Muscle of back (tissue), 11 donors: ENCODE data around the gene NRARP. TPM values are rescaled to one million over a fixed set of nuclear protein-coding genes. Genes with fewer than 3 reads are reported as not detected.
A peak's percentile ranks its signal among the peaks of the same experiment; 100 is the strongest.

Experiments used
- DNase-seq, 3 donors: peaks; one replicate each; pipeline versions ENCODE4 v3.0.0 to v3.0.0-alpha.2; 2013
- polyA plus RNA-seq, 10 donors: library from polyadenylated mRNA; unstranded; fragments of 120-200 nt; gene quantifications; one replicate each; pipeline ENCODE4 v1.2.1, GENCODE V29; 2013; ENCODE audit not compliant: insufficient read length in 10 of 10

NRARP gene
- polyA plus RNA-seq, 10 donors: 2.9 to 7.5 (median 4.8) TPM

- DNase-seq: no peak
Observed at GRCh38 chr9:137325124-137325523, 23.1 kb upstream of the NRARP start.

- DNase-seq: no peak
Observed at GRCh38 chr9:137323531-137324331, 21.7 kb upstream of the NRARP start.

- no peak for DNase-seq
Observed at GRCh38 chr9:137321726-137322361, 19.8 kb upstream of the NRARP start.

- DNase-seq: peak in 1 of 3 donors; percentile 55
Observed at GRCh38 chr9:137320555-137321384, 18.7 kb upstream of the NRARP start.

GRCh38 chr9:137319739-137320551 is 17.9 kb upstream of the NRARP start:
- no peak for DNase-seq

GRCh38 chr9:137319011-137319738 is 17.1 kb upstream of the NRARP start:
- DNase-seq: peak in 1 of 3 donors; percentile 39

GRCh38 chr9:137318602-137319001 is 16.5 kb upstream of the NRARP start:
- DNase-seq: no peak

- no peak for DNase-seq
Observed at GRCh38 chr9:137317718-137318511, 15.8 kb upstream of the NRARP start.

GRCh38 chr9:137317021-137317717 is 15.1 kb upstream of the NRARP start:
- no peak for DNase-seq

- peak in 1 of 3 donors; percentile 70 for DNase-seq
Observed at GRCh38 chr9:137316012-137316981, 14.2 kb upstream of the NRARP start.

GRCh38 chr9:137315581-137316011 is 13.5 kb upstream of the NRARP start:
- no peak for DNase-seq

GRCh38 chr9:137314561-137315560 is 12.8 kb upstream of the NRARP start:
- no peak for DNase-seq

- no peak for DNase-seq
Observed at GRCh38 chr9:137313956-137314560, 12.0 kb upstream of the NRARP start.

- no peak for DNase-seq
Observed at GRCh38 chr9:137313326-137313936, 11.4 kb upstream of the NRARP start.

GRCh38 chr9:137312852-137313325 is 10.8 kb upstream of the NRARP start:
- DNase-seq: no peak
